ENCODE measurements around the gene RPL27A.
"Not testable (repeated sequence)": the region's sequence is repeated elsewhere in the genome, so short reads cannot be mapped to it uniquely, and the experiment has no call there.

Gene RPL27A

GRCh38 chr11:8682303-8683114, at the start of gene RPL27A, which contains the start of gene TRIM66:
RPL27A (plus strand) TSS chr11:8682792; CDS start chr11:8682814, 22 bp downstream.
TRIM66 (minus strand) TSS chr11:8682665; CDS start chr11:8672274, 10,391 bp downstream.
- DNase-seq = peak; percentile 100

DNA sequence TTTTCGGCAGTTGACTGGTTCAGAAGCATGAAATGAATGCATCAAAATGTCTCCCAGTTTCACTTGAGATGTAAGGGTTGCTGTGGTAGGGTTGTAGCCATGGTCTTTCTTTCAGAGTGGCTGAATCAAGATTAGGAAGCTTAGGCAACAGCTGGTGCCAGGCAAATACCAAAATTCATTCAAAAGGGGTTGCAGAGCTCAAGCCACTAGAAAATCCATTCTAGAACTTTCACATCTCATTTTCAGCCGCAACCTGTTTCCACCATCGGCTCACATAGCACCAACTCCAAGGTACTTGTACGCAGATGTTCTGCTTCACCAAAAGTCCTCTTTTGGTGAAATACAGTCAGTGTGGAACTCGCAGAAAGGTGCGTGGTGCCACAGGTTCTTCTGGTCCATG, 48.1 kb upstream of the RPL27A start:
- no peak for DNase-seq

DNA sequence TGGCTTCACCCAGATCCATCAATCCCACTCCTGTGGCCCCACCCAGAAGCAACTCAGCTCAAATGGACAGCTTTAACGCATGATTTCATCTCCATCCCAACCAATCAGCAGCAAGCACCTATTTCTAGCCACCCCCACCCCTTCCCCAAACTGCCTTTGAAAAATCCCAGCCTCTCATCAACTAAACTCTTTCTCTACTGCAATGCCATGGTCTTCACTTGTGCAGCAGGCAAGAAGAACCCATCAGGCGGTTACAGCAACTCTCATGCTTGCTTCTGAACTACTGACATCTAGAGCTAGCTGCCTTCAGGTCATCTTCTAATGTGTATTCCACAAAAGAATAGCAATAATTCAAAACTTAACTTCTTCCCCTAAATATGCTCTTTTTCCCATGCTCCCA, 46.5 kb upstream of the RPL27A start:
- no peak for DNase-seq

- DNase-seq = no peak
These were observed 44.3 kb upstream of the RPL27A start for GRCh38 chr11:8638300-8638699.

DNA sequence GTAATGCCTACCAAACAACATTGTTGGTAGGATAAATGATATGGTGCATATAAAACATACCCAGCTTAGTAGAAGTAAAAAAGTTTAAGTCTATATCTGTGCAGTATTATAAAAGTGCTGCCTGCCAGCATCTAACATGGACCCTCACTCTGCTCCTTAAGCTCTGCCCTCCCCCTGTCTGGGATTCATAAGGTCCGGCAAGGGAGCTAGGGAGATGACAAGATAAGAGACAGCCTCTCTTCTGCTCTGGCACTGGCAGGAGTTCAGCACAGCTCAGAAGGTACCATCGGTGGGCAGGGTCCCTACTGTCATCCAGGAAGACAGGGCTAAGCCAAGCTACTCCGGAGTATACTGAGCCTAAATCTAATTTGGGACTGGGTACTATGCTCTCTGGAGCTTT, 42.9 kb upstream of the RPL27A start:
- no peak for DNase-seq

GRCh38 chr11:8640267-8640906, 42.2 kb upstream of the RPL27A start:
- DNase-seq = no peak

- no peak for DNase-seq
These were observed 41.3 kb upstream of the RPL27A start for GRCh38 chr11:8641332-8641731.

DNA sequence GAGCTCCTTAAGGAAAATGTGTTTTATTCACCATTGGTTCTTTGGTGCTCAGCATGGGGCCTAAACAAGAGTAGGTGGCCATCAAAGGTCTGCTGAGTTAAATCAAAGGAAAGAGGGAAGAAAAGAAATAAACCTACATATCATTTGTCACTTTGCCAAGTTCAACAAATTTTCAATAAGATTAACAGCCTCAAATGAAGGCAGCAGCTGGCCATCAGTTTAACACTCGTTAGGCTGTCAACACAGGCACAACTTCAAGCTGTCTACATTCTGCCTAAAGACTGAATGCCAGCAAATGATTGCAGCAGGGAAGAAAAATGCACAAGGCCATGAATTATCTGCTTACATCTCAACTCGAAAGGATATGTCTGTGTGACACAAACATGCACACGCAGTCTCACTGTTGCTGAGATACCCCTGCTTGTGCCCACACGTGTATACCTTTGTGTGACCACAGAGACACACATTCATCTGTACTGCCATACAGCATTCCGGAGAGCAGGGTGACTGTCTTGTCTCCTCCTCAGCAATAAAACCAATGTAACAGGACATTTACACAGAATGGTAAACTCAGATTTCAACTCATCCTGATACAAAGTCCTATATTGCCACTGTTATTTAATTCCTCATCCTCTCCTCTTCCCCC, 40.3 kb upstream of the RPL27A start:
- no peak for DNase-seq

DNA sequence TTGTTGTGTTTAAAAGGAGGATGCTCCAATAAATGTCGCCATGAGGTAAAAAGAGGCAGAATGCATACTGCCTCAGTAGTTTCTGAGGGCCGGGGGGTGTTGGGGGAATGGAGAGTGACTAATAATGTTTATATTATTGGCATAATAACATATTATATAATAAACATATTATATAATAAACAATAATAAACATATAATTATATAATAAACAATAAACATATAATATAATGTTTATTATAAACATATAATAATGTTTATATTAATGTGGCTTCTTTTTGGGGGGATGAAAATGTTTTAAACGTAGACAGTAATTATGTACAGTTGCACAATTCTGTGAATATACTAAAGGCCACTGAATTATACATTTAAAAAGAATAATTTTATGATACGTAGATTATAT, 35.7 kb upstream of the RPL27A start:
- DNase-seq = no peak

GRCh38 chr11:8649361-8649760, 33.2 kb upstream of the RPL27A start:
- no peak for DNase-seq

GRCh38 chr11:8650401-8650990, 32.1 kb upstream of the RPL27A start:
- DNase-seq = no peak

DNA sequence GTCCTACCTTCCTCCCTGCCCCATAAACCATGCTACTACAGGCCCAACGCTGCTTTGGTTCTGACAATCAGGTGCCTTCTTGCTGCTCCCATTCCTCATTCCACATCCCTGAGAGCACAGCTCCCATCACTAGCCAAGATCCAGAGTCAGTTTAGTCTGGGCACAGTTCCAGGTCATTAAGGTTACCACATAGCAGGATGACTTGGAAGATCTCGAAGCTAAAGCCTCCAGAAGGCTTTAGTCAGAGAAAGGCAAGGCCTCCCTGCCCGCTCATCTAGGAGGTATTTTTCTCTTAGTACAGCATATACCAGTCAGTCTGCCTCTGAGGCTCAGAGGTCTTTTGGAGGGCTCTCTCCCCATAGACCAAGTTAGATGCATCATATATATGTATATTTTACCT, 30.5 kb upstream of the RPL27A start:
- DNase-seq = no peak

GRCh38 chr11:8654503-8654902, 28.1 kb upstream of the RPL27A start:
- DNase-seq = no peak

DNA sequence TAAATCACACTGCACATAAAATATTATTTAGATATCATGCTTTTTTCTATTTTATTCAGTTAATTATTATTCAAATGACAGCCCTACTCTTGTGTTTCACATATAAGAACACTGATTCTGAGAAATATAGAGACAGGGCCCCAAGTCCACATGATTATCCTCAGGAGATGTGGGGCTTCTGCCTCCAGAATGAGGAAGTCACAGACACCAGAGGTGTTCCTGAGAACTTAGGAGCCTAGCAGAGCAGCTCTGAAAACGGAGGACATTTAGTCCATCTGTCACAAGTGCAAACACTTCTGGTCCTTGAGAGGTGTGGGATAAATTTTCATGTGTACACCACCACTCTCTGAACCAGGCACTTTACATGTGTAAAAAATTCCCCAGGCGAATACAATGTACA, 26.3 kb upstream of the RPL27A start:
- no peak for DNase-seq

DNA sequence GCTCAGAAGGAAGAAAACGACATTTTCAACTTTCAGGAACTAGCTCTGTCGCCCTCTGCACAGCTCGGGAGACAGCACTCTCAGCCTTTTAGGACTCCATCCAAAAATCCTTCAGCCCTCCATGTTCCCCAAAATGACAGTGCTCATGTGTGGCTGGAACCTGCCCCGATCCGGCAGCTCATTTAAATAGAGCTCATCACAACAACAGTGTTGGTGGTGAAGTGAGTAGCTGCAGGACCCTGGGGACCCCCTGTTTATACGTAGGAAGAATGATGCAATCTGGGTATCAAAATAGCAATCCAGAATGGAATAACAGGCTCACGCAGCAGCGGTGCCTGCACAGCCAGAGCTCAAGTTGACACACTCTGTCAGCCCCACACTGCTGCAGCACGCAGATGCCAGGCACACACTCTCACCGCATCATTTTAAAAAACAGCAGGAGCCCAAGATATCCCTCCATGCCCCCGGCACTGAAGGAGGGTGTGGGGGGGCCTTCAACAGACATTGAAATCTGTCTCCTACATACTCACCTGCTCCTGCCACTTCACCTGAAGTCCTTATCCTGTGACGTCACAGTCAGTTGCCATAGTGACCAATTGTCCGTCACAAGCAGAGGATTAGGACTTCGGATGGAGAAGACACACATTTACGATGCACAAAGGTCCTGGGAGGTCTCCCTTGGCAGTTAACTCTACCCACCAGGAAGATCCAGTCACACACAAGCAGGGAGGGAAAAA, 24.1 kb upstream of the RPL27A start:
- no peak for DNase-seq

GRCh38 chr11:8661001-8661795, 21.4 kb upstream of the RPL27A start:
- no peak for DNase-seq

- DNase-seq = no peak
These were observed 17.4 kb upstream of the RPL27A start for GRCh38 chr11:8665222-8665621.

DNA sequence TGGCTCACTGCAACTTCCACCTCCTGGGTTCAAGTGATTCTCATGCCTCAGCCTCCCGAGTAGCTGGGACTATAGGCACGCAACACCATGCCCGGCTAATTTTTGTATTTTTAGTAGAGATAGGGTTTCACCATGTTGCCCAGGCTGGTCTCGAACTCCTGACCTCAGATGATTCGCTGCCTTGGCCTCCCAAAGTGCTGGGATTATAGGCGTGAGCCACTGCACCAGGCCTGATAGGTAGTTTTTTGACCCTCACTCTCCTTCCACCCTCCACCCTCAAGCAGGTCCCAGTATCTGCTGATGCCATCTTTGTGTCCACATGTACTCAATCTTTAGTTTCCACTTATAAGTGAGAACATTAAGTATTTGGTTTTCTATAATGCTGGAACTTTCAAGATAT, 12.5 kb upstream of the RPL27A start:
- DNase-seq = not testable (repeated sequence)

DNA sequence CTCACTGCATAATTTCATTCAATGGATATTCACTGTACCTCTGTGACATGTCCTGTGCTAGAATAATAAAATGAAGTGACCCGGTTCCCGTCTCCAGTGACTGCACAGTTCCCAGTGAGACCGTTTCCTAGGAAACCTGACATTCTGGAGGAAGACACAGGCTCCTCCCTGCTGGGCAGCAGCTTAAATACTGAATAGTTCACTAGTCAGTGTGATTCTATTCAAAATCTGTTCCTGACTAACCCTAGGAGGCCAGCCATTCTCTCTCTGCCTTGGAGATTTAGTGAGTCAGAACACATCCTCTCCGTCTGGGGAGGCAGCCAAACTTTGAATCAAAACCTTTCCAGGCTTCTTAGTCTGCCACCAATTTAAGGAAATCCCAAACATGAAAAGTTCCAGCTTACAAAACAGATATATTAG, 11.4 kb upstream of the RPL27A start:
- no peak for DNase-seq

- no peak for DNase-seq
These were observed 10.9 kb upstream of the RPL27A start for GRCh38 chr11:8671651-8672062.

DNA sequence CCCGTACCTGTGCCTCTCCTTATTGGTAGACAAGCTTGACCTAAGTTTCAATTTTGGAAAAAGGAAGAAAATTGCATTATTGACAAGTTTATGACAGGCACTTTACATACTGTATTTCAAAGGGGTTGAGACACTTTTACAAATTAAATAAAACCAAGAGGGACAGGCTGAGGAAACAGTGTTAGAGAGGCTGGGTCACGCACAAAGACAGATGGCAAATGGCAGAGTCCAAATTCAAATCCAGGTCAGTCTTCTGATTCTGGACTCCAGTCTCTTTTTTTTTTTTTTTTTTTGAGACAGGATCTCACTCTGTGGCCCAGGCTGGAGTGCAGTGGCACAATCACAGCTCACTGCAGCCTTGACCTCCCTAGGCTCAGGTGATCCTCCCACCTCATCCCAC, 10.2 kb upstream of the RPL27A start:
- no peak for DNase-seq

DNA sequence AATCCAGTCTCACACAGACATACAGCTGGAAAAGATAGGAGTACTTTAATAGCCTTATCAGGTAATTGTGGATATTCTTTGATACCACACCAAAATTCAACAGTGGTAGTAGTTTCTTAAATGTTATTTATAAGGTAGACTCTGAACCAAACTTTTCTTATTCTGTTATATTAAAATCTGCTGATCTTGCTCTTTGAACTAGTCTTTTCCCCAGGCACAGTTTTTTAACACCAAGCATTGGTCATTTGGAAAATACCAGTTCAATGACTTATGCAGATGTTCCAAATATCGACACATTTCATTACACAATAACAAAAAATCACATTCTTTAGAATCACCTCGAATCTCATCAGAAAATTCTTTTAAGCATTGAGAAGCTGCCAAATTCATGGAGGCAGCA, 7.7 kb upstream of the RPL27A start:
- no peak for DNase-seq
